Measurements from ENCODE around the gene HYCC1.
"Not testable (repeated sequence)": the region's sequence is repeated elsewhere in the genome, so short reads cannot be mapped to it uniquely, and the experiment has no call there.

DNA sequence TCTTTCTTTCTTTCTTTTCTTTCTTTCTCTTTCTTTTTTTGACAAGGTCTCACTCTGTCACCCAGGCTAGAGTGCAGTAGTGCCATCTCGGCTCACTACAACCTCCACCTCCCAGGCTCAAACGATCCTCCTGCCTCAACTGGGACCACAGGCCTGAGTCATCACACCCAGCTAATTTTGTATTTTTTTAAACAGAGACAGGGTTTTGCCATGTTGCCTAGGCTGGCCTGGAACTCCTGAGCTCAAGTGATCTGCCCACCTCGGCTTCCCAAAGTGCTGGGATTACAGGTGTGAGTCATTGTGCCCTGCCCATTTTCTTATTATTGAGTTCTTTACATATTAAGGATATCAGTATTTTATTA, 37.2 kb upstream of the HYCC1 start:
- not testable (repeated sequence) for TF ChIP-seq TAF1 (IDR thresholded peaks at IDR 0.05; ENCODE audit: control insufficient read depth, extremely low read depth, insufficient read depth, low read length, severe bottlenecking)
- TF ChIP-seq, protein P1, sequence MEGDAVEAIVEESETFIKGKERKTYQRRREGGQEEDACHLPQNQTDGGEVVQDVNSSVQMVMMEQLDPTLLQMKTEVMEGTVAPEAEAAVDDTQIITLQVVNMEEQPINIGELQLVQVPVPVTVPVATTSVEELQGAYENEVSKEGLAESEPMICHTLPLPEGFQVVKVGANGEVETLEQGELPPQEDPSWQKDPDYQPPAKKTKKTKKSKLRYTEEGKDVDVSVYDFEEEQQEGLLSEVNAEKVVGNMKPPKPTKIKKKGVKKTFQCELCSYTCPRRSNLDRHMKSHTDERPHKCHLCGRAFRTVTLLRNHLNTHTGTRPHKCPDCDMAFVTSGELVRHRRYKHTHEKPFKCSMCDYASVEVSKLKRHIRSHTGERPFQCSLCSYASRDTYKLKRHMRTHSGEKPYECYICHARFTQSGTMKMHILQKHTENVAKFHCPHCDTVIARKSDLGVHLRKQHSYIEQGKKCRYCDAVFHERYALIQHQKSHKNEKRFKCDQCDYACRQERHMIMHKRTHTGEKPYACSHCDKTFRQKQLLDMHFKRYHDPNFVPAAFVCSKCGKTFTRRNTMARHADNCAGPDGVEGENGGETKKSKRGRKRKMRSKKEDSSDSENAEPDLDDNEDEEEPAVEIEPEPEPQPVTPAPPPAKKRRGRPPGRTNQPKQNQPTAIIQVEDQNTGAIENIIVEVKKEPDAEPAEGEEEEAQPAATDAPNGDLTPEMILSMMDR (IDR thresholded peaks at IDR 0.05 in 2 of 3, conservative IDR thresholded peaks at IDR 0.05 in 1 of 3; ENCODE audit: insufficient read depth in 2 of 3, low read depth in 1 of 3, low read length in 3 of 3) = not testable (repeated sequence)

Measured in K562 (cell line).